GM12865 (cell line): ENCODE measurements around the gene AHR.
"Not testable (repeated sequence)": the region's sequence is repeated elsewhere in the genome, so short reads cannot be mapped to it uniquely, and the experiment has no call there.

Experiments used
- DNase-seq: peaks from one replicate; pipeline ENCODE4 v3.0.0; 2010; ENCODE audit warnings: low read depth
- H3K4me3 ChIP-seq: 2 replicates; pipeline ENCODE4 v1.5.1; 2011; ENCODE audit warnings: mild to moderate bottlenecking, low read depth, low read length, control low read depth
- CTCF ChIP-seq: IDR thresholded peaks from 2 replicates; pipeline ENCODE4 v1.5.1; 2011; ENCODE audit warnings: low read length, control low read depth, low read depth, inconsistent platforms; ENCODE audit not compliant: insufficient read depth; ENCODE audit errors: missing control alignments

The AHR gene

GRCh38 chr7:17374654-17375053 lies 76.2 kb downstream of the AHR start:
- no peak overlapping the region for H3K4me3 ChIP-seq
- no peak for DNase-seq
- TF ChIP-seq CTCF: no peak

GRCh38 chr7:17376595-17376994 lies 78.1 kb downstream of the AHR start:
- DNase-seq: no peak
- H3K4me3 ChIP-seq: no peak overlapping the region
- no peak for TF ChIP-seq CTCF

- H3K4me3 ChIP-seq: no peak overlapping the region
- DNase-seq: no peak
- no peak for TF ChIP-seq CTCF
These were observed 82.5 kb downstream of the AHR start for GRCh38 chr7:17380736-17381662.

- not testable (repeated sequence) for H3K4me3 ChIP-seq
- DNase-seq: peak; percentile 14
These were observed 84.2 kb downstream of the AHR start for GRCh38 chr7:17382408-17383354.

- no peak overlapping the region for H3K4me3 ChIP-seq
- DNase-seq: no peak
- no peak for TF ChIP-seq CTCF
These were observed 85.9 kb downstream of the AHR start for GRCh38 chr7:17384400-17384799.

GRCh38 chr7:17385612-17386011 lies 87.2 kb downstream of the AHR start:
- no peak for DNase-seq
- TF ChIP-seq CTCF: no peak
- no peak overlapping the region for H3K4me3 ChIP-seq

- DNase-seq: no peak
- H3K4me3 ChIP-seq: no peak overlapping the region
- TF ChIP-seq CTCF: no peak
These were observed 91.9 kb downstream of the AHR start for GRCh38 chr7:17390392-17390791.
